Cardiac fibroblast (primary cell): ENCODE measurements around the gene RIMKLA.

ENCODE experiments used
- DNase-seq, 2 donors: peaks; one replicate each; pipeline versions ENCODE4 v3.0.0 to v3.0.0-alpha.2; 2010; ENCODE audit warnings: low read depth in 2 of 2
- H3K4me3 ChIP-seq, 2 donors: replicated peaks in 1 of 2; 1 replicate in 1 of 2; 2 replicates in 1 of 2; pipeline ENCODE4 v1.5.1; 2011; ENCODE audit warnings: low read depth in 2 of 2, low read length in 2 of 2, mild to moderate bottlenecking in 2 of 2, moderate library complexity in 1 of 2
- CTCF ChIP-seq: IDR thresholded peaks from one replicate; pipeline ENCODE4 v1.5.1; 2011; ENCODE audit warnings: low read depth, mild to moderate bottlenecking, low read length, inconsistent platforms

The RIMKLA gene

GRCh38 chr1:42392255-42392654, 11.7 kb downstream of the RIMKLA start:
- TF ChIP-seq CTCF: no peak
- DNase-seq: no peak
- H3K4me3 ChIP-seq: no peak overlapping the region

GRCh38 chr1:42392967-42393848, 12.6 kb downstream of the RIMKLA start:
- H3K4me3 ChIP-seq: no peak overlapping the region
- DNase-seq: no peak
- no peak for TF ChIP-seq CTCF

GRCh38 chr1:42399315-42400100, 18.9 kb downstream of the RIMKLA start:
- H3K4me3 ChIP-seq: no peak overlapping the region
- no peak for TF ChIP-seq CTCF
- no peak for DNase-seq

GRCh38 chr1:42403880-42404400, 23.3 kb downstream of the RIMKLA start:
- TF ChIP-seq CTCF: peak; percentile 3
- no peak for DNase-seq
- no peak overlapping the region for H3K4me3 ChIP-seq

GRCh38 chr1:42414551-42415496, 34.2 kb downstream of the RIMKLA start:
- TF ChIP-seq CTCF: no peak
- DNase-seq: no peak
- no peak overlapping the region for H3K4me3 ChIP-seq

- no peak for TF ChIP-seq CTCF
- H3K4me3 ChIP-seq: no peak overlapping the region
- no peak for DNase-seq
Observed at GRCh38 chr1:42417166-42417565, 36.6 kb downstream of the RIMKLA start.
